GM13976 (cell line): Measurements from ENCODE around the gene WEE1.

Source experiments
- DNase-seq: peaks from one replicate; pipeline ENCODE4 v3.0.0; 2012; ENCODE audit warnings: low spot score
- CTCF ChIP-seq: IDR thresholded peaks from 2 replicates; pipeline ENCODE4 v1.5.1; 2012; ENCODE audit warnings: borderline replicate concordance, mild to moderate bottlenecking; ENCODE audit not compliant: insufficient read depth; ENCODE audit errors: extremely low read depth, missing control alignments, control extremely low read depth
- in situ Hi-C: fragments of 300-500 bp; cut with MboI; formaldehyde crosslinking; loops from one replicate; pipeline ENCODE4 v1.12.0; 2022; ENCODE audit warnings: low sequenced_read_pairs, mixed read lengths, inconsistent platforms; ENCODE audit not compliant: unreplicated experiment

Gene WEE1

GRCh38 chr11:9613830-9614762, 40.6 kb downstream of the WEE1 start:
- peak; percentile 86 for DNase-seq
- TF ChIP-seq CTCF, result peak; percentile 90
- in situ Hi-C loops, result loop anchor here (5.0 kb wide), 1 partner anchor 138 kb away; no protein-coding TSS in a partner anchor

GRCh38 chr11:9615031-9615451, 41.6 kb downstream of the WEE1 start:
- in situ Hi-C loops, result no loop called here
- no peak for TF ChIP-seq CTCF

GRCh38 chr11:9616042-9616675, 42.7 kb downstream of the WEE1 start:
- TF ChIP-seq CTCF, result no peak
- in situ Hi-C loops, result no loop called here
- no peak for DNase-seq

More at GRCh38 chr11:9615031-9615451, 41.6 kb downstream of the WEE1 start:
- peak; percentile 73 for DNase-seq

GRCh38 chr11:9616858-9617257, 43.4 kb downstream of the WEE1 start:
- in situ Hi-C loops, result no loop called here
- no peak for DNase-seq
- no peak for TF ChIP-seq CTCF

- no peak for TF ChIP-seq CTCF
- in situ Hi-C loops, result no loop called here
- no peak for DNase-seq
Observed at GRCh38 chr11:9617940-9618339, 44.5 kb downstream of the WEE1 start.

- DNase-seq, result no peak
- TF ChIP-seq CTCF, result no peak
- in situ Hi-C loops, result no loop called here
Observed at GRCh38 chr11:9619004-9619403, 45.5 kb downstream of the WEE1 start.
